K562 (cell line): ENCODE data around the gene CRELD2. TPM values are rescaled to one million over a fixed set of nuclear protein-coding genes. Genes with fewer than 3 reads are reported as not detected.

ENCODE experiments used
- ATAC-seq: fragments of 200-7000 bp; cut with Tn5 transposase; 3 replicates; pipeline ENCODE4 v1.9.1; 2020; ENCODE audit warnings: moderate library complexity
- BruUV-seq: library from RNA; stranded (reverse); fragments of 400-500 nt; replicated peaks from 2 replicates; lab custom pipeline; 2021; lab: Mats Ljungman, UMichigan
- CTCF ChIA-PET: fragments of 300-600 bp; formaldehyde crosslinking; extraction: SDS; loops from one replicate; lab custom pipeline; 2021; ENCODE audit warnings: low intra/inter-chr PET ratio; lab: Yijun Ruan, JAX
- POLR2A ChIA-PET: fragments of 300-600, 350-650 bp; sonication (Branson Sonifier 250); formaldehyde crosslinking; extraction: SDS; loops from one replicate; lab custom pipeline; 2021; ENCODE audit warnings: antibody characterized with exemption, inconsistent platforms; lab: Yijun Ruan, JAX
- DNase-seq, 4 experiments: peaks; one replicate each; pipeline versions ENCODE4 v3.0.0 to v3.0.0-alpha.2; 2011 to 2018; ENCODE audit warnings: low spot score in 3 of 4, mixed read lengths in 3 of 4; ENCODE audit errors: extremely low read depth in 1 of 4
- FAIRE-seq: peaks from 2 replicates; lab custom pipeline; 2011; peaks lifted over from hg19 to GRCh38; lab: Jason Lieb, UNC
- H2AFZ ChIP-seq: 2 replicates; pipeline ENCODE4 v1.6.0; 2011; ENCODE audit warnings: low read depth, low read length, control low read depth, inconsistent platforms
- H3K27ac ChIP-seq: fragments of 200-600 bp; 3 replicates; pipeline ENCODE4 v1.8.0; 2011; ENCODE audit warnings: low read depth, mild to moderate bottlenecking, control low read depth, inconsistent platforms, low read length, moderate library complexity, mixed read lengths; ENCODE audit errors: extremely low read depth
- H3K27me3 ChIP-seq, 2 experiments: fragments of 300-600 bp in 1 of 2; 2 replicates in 1 of 2; 3 replicates in 1 of 2; pipeline versions ENCODE4 v1.6.0 to v1.8.0; 2011; ENCODE audit warnings: inconsistent platforms in 2 of 2, low read length in 2 of 2, mild to moderate bottlenecking in 1 of 2, mixed read lengths in 1 of 2, moderate library complexity in 1 of 2; ENCODE audit not compliant: control insufficient read depth in 2 of 2, insufficient read depth in 2 of 2
- H3K36me3 ChIP-seq: fragments of 300-600 bp; 3 replicates; pipeline ENCODE4 v1.8.0; 2011; ENCODE audit warnings: mild to moderate bottlenecking, low read length, inconsistent platforms; ENCODE audit not compliant: control insufficient read depth, insufficient read depth
- H3K4me1 ChIP-seq, 2 experiments: fragments of 200-600 bp in 1 of 2; replicated peaks in 1 of 2; 2 replicates in 1 of 2; 3 replicates in 1 of 2; pipeline versions ENCODE4 v1.5.1 to v1.8.0; 2011; ENCODE audit warnings: inconsistent platforms in 2 of 2, low read length in 2 of 2, mild to moderate bottlenecking in 1 of 2, mixed read lengths in 1 of 2, moderate library complexity in 1 of 2; ENCODE audit not compliant: control insufficient read depth in 2 of 2, insufficient read depth in 2 of 2
- H3K4me2 ChIP-seq: 2 replicates; pipeline ENCODE4 v1.6.1; 2011; ENCODE audit warnings: low read length, control low read depth, inconsistent platforms, mixed read lengths; ENCODE audit not compliant: insufficient read depth
- H3K4me3 ChIP-seq: fragments of 200-600 bp; sonication (generic), shearing (Covaris generic); 2 replicates; pipeline ENCODE4 v1.5.1; 2016; ENCODE audit warnings: control low read depth, inconsistent platforms
- H3K79me2 ChIP-seq: fragments of 200-600 bp; 3 replicates; pipeline ENCODE4 v1.8.0; 2011; ENCODE audit warnings: low read length, inconsistent platforms; ENCODE audit not compliant: control insufficient read depth, insufficient read depth
- H3K9ac ChIP-seq, 2 experiments: 2 replicates each; pipeline versions ENCODE4 v1.6.0 to v1.6.1; 2011; ENCODE audit warnings: low read depth in 2 of 2, low read length in 2 of 2, control low read depth in 1 of 2, inconsistent platforms in 1 of 2, mild to moderate bottlenecking in 1 of 2, mixed read lengths in 1 of 2; ENCODE audit not compliant: insufficient read depth in 1 of 2
- H3K9me1 ChIP-seq: one replicate; pipeline ENCODE4 v1.6.0; 2011; ENCODE audit warnings: inconsistent platforms, mild to moderate bottlenecking, low read length, moderate library complexity; ENCODE audit not compliant: control insufficient read depth, insufficient read depth
- H3K9me3 ChIP-seq: replicated peaks from 2 replicates; pipeline ENCODE4 v1.5.1; 2011; ENCODE audit warnings: low read depth, low read length, inconsistent platforms; ENCODE audit not compliant: control insufficient read depth, insufficient read depth
- H4K20me1 ChIP-seq: replicated peaks from 2 replicates; pipeline ENCODE4 v1.6.1; 2011; ENCODE audit warnings: low read length, inconsistent platforms, mixed read lengths; ENCODE audit not compliant: control insufficient read depth, insufficient read depth
- C11orf30 ChIP-seq: fragments of 450-650 bp; IDR thresholded peaks from 2 replicates; pipeline ENCODE4 v1.6.1; 2016; ENCODE audit warnings: low read depth, mild to moderate bottlenecking
- EHMT2 ChIP-seq: fragments of 450-650 bp; IDR thresholded peaks from 2 replicates; pipeline ENCODE4 v1.6.1; 2018; ENCODE audit warnings: antibody characterized with exemption
- ELK3 ChIP-seq: fragments of 450-650 bp; formaldehyde crosslinking; IDR thresholded peaks from 2 replicates; pipeline ENCODE4 v1.4.0; 2020; ENCODE audit warnings: mild to moderate bottlenecking
- MIER1 ChIP-seq: fragments of 450-650 bp; IDR thresholded peaks from 2 replicates; pipeline ENCODE4 v1.6.1; 2016; ENCODE audit warnings: antibody characterized with exemption, mild to moderate bottlenecking, low read depth
- REST ChIP-seq, 2 experiments: fragments of 450-650 bp; formaldehyde crosslinking in 1 of 2; IDR thresholded peaks; 2 replicates each; pipeline versions ENCODE4 v1.4.0 to v1.6.1; 2014 to 2020; ENCODE audit warnings: mild to moderate bottlenecking in 2 of 2, borderline replicate concordance in 1 of 2, low read depth in 1 of 2
- SIN3B ChIP-seq: fragments of 450-650 bp; IDR thresholded peaks from 2 replicates; pipeline ENCODE4 v1.6.1; 2017; ENCODE audit warnings: low read depth, mild to moderate bottlenecking, moderate library complexity
- ZBTB33 ChIP-seq: sonication (generic); formaldehyde crosslinking; IDR thresholded peaks from 2 replicates; pipeline ENCODE4 v1.8.1; 2023; ENCODE audit warnings: mild to moderate bottlenecking, missing genetic modification reagents
- ZKSCAN1 ChIP-seq: fragments of 150-350 bp; IDR thresholded peaks from 2 replicates; pipeline ENCODE4 v1.6.1; 2016; ENCODE audit warnings: low read depth, low read length
- ZNF316 ChIP-seq: fragments of 450-650 bp; IDR thresholded peaks from 2 replicates; pipeline ENCODE4 v1.6.1; 2016
- WGBS: fragments of 100-300 bp; shearing (Covaris generic); methylation state at CpG from one replicate; pipeline ENCODE4 v1.1.6; 2016; ENCODE audit warnings: low coverage, mixed read lengths; ENCODE audit not compliant: insufficient coverage; ENCODE audit errors: missing lambda C conversion rate; 5-methylcytosine and 5-hydroxymethylcytosine counted together
- in situ Hi-C: fragments of 300-500 bp; cut with MboI; formaldehyde crosslinking; loops from 4 replicates; pipeline ENCODE4 v1.15.0; 2018; ENCODE audit warnings: inconsistent platforms, mixed read lengths
- intact Hi-C: fragments of 100-400 bp; cut with micrococcal nuclease; formaldehyde crosslinking; loops from 2 replicates; pipeline ENCODE4 v1.14.2; 2022
- polyA plus RNA-seq, 8 experiments: library from polyadenylated mRNA; depleted of rRNA in 4 of 8; stranded (reverse) in 5 of 8; unstranded in 3 of 8; fragments of >200 nt; fragmentation: Nextera tagmentation in 2 of 8; fragmentation: Illumina TruSeq in 1 of 8; extraction: Ambion mirVana in 2 of 8; extraction: Trizol in 1 of 8; gene quantifications; 2 replicates each; pipeline versions ENCODE4 v1.2.1 to v1.2.3, GENCODE V29; 2011 to 2014; ENCODE audit warnings: inconsistent platforms in 1 of 8, missing spikeins in 1 of 8
- total RNA-seq, 7 experiments: library from RNA; depleted of rRNA in 6 of 7; stranded (reverse); fragments of >200 nt in 6 of 7; fragmentation: Illumina TruSeq in 2 of 7; extraction: Trizol in 2 of 7; gene quantifications; 2 replicates each; pipeline versions ENCODE4 v1.2.1 to v1.2.3, GENCODE V29; 2011 to 2021; ENCODE audit warnings: low replicate concordance in 1 of 7

The CRELD2 gene
- total and polyA plus RNA-seq, 9 of the 15 experiments (the other 6 are each of a cell fraction or from before 2014, with no cell fraction given), result 0.96 to 25.3 (median 8.8) TPM

GRCh38 chr22:49915610-49916009 is 2.8 kb upstream of the CRELD2 start:
- WGBS, result 96% methylated on average over 10 of the region's 12 CpGs
- 0 out of 2 replicates have a peak, but pooled peaks cover 3% of the 10 kb centered on the region for H4K20me1 ChIP-seq
- H2AFZ ChIP-seq, result no peak overlapping the region
- H3K9ac ChIP-seq, result no peak overlapping the region
- BruUV-seq, result no TSS peak
- H3K27me3 ChIP-seq, result no peaks in the 10 kb centered on the region
- no peaks in the 10 kb centered on the region for H3K9me3 ChIP-seq
- in situ Hi-C loops, result loop anchor here (10.0 kb wide), 1 partner anchor 91 kb away; the partner anchor contains the start of gene BRD1
- no peak overlapping the region for H3K4me3 ChIP-seq
- no peak for TF ChIP-seq SIN3B
- peak; percentile 86 for TF ChIP-seq REST (IDR thresholded peaks at IDR 0.05; ENCODE audit: borderline replicate concordance)
- 0 out of 2 replicates have a peak, but pooled peaks have one; percentile 30 for TF ChIP-seq REST (CRISPR knock-in tag; IDR thresholded peaks at IDR 0.05; ENCODE audit: low read depth)
- TF ChIP-seq ZBTB33 (CRISPR knock-in tag), result peak; percentile 42; the same call in 1 of the 2 replicates
- TF ChIP-seq C11orf30, result 0 out of 2 replicates have a peak, but pooled peaks have one; percentile 4
- 0 out of 2 replicates have a peak, but pooled peaks have one; percentile 47 for TF ChIP-seq MIER1
- peak; percentile 27; the same call in 1 of the 2 replicates for TF ChIP-seq ZNF316
- peak; percentile 15; the same call in 1 of the 2 replicates for TF ChIP-seq EHMT2
- 0 out of 2 replicates have a peak, but pooled peaks have one; percentile 25 for TF ChIP-seq ZKSCAN1
- TF ChIP-seq ELK3, result no peak
- CTCF ChIA-PET, result no interaction called here
- no peaks in the 10 kb centered on the region for H3K9me1 ChIP-seq
- no peak overlapping the region for H3K27ac ChIP-seq
- DNase-seq (no peak), ATAC-seq (no peak), FAIRE-seq (no peak)
- H3K4me1 ChIP-seq, result peaks cover 6 to 27% of the 10 kb centered on the region in 2 experiments; a peak in 4 of 5 replicates
- H3K36me3 ChIP-seq, result peaks cover 16% of the 10 kb centered on the region; the same call in 2 of the 3 replicates
- intact Hi-C loops, result loop anchor here (5.0 kb wide), 1 partner anchor 148 kb away; no protein-coding TSS in a partner anchor
- H3K79me2 ChIP-seq, result peaks cover 14% of the 10 kb centered on the region
- no peak overlapping the region for H3K4me2 ChIP-seq
- POLR2A ChIA-PET, result interaction anchor here (1.3 kb wide), 1 partner anchor 17 kb away, joined by 4 read pairs; no protein-coding TSS in a partner anchor
